GM23338 (cell line): ENCODE results near the gene ART3. TPM values are rescaled to one million over a fixed set of nuclear protein-coding genes. Genes with fewer than 3 reads are reported as not detected.

ENCODE experiments used
- ATAC-seq: fragments of 200-7000 bp; cut with Tn5 transposase; 3 replicates; pipeline ENCODE4 v1.9.1; 2020
- DNase-seq: peaks from one replicate; pipeline ENCODE4 v3.0.0-alpha.2; 2015; ENCODE audit warnings: low spot score
- H2AFZ ChIP-seq: fragments of 200-600 bp; sonication (generic); 2 replicates; pipeline ENCODE4 v1.8.0; 2016; ENCODE audit warnings: antibody characterized with exemption, mild to moderate bottlenecking, moderate library complexity
- H3F3A ChIP-seq: fragments of 200-600 bp; sonication (generic); replicated peaks from 2 replicates; pipeline ENCODE4 v1.8.0; 2017; ENCODE audit warnings: antibody characterized with exemption, mixed run types, low read depth
- H3K27ac ChIP-seq: fragments of 200-600 bp; sonication (generic); 2 replicates; pipeline ENCODE4 v1.6.1; 2016; ENCODE audit warnings: low read depth
- H3K27me3 ChIP-seq: fragments of 200-600 bp; sonication (generic); 2 replicates; pipeline ENCODE4 v1.8.0; 2016; ENCODE audit warnings: mild to moderate bottlenecking, mixed run types, moderate library complexity; ENCODE audit not compliant: insufficient read depth
- H3K36me3 ChIP-seq: fragments of 200-600 bp; sonication (generic); 2 replicates; pipeline ENCODE4 v1.8.0; 2016; ENCODE audit warnings: mild to moderate bottlenecking; ENCODE audit not compliant: insufficient read depth
- H3K4me1 ChIP-seq: fragments of 200-600 bp; sonication (generic); 2 replicates; pipeline ENCODE4 v1.8.0; 2016; ENCODE audit warnings: mild to moderate bottlenecking, moderate library complexity; ENCODE audit not compliant: insufficient read depth
- H3K4me2 ChIP-seq: fragments of 200-600 bp; sonication (generic); 2 replicates; pipeline ENCODE4 v1.7.1; 2017; ENCODE audit warnings: mixed run types
- H3K4me3 ChIP-seq: fragments of 200-600 bp; sonication (generic); 2 replicates; pipeline ENCODE4 v1.6.1; 2016; ENCODE audit warnings: mixed run types
- H3K79me2 ChIP-seq: fragments of 200-600 bp; sonication (generic); replicated peaks from 2 replicates; pipeline ENCODE4 v1.8.0; 2017; ENCODE audit warnings: mild to moderate bottlenecking; ENCODE audit not compliant: insufficient read depth
- H3K9me2 ChIP-seq: fragments of 200-600 bp; sonication (generic); 2 replicates; pipeline ENCODE4 v1.8.0; 2017; ENCODE audit not compliant: insufficient read depth
- H4K20me1 ChIP-seq: fragments of 200-600 bp; sonication (generic); replicated peaks from 2 replicates; pipeline ENCODE4 v1.8.0; 2017; ENCODE audit warnings: mild to moderate bottlenecking; ENCODE audit not compliant: insufficient read depth
- H3K27ac Mint-ChIP-seq: 2 replicates; pipeline ENCODE4 v1.8.0; 2020; ENCODE audit warnings: inconsistent platforms, mild to moderate bottlenecking, moderate library complexity, mixed read lengths
- H3K27me3 Mint-ChIP-seq: 3 replicates; pipeline ENCODE4 v1.8.0; 2022; ENCODE audit warnings: low read depth, mild to moderate bottlenecking, moderate library complexity, mixed read lengths, inconsistent platforms; ENCODE audit not compliant: insufficient read depth, poor library complexity
- H3K36me3 Mint-ChIP-seq: 3 replicates; pipeline ENCODE4 v1.8.0; 2021; ENCODE audit warnings: low read depth, mild to moderate bottlenecking, inconsistent platforms, moderate library complexity, mixed read lengths
- H3K4me1 Mint-ChIP-seq: 3 replicates; pipeline ENCODE4 v1.8.0; 2020; ENCODE audit warnings: mild to moderate bottlenecking, inconsistent platforms, mixed read lengths
- H3K4me3 Mint-ChIP-seq: 3 replicates; pipeline ENCODE4 v1.8.0; 2021; ENCODE audit warnings: moderate library complexity, mild to moderate bottlenecking, inconsistent platforms, mixed read lengths
- H3K9me3 Mint-ChIP-seq: 3 replicates; pipeline ENCODE4 v1.8.0; 2020; ENCODE audit warnings: moderate library complexity, mild to moderate bottlenecking, inconsistent platforms, mixed read lengths
- CREB1 ChIP-seq: fragments of 250-450 bp; sonication (Bioruptor Pico); IDR thresholded peaks from 2 replicates; pipeline ENCODE4 v1.5.0; 2020; ENCODE audit warnings: low read depth, mild to moderate bottlenecking, moderate library complexity
- EZH2 ChIP-seq: fragments of 200-600 bp; sonication (generic); IDR thresholded peaks from one replicate; pipeline ENCODE4 v1.8.0; 2017; ENCODE audit warnings: antibody characterized with exemption, mild to moderate bottlenecking, low read depth; ENCODE audit not compliant: unreplicated experiment
- EZH2phosphoT487 ChIP-seq: fragments of 200-600 bp; sonication (generic); IDR thresholded peaks from one replicate; pipeline ENCODE4 v1.8.1; 2018; ENCODE audit warnings: antibody characterized with exemption; ENCODE audit not compliant: unreplicated experiment
- NANOG ChIP-seq: IDR thresholded peaks from 2 replicates; pipeline ENCODE4 v1.6.1; 2016; ENCODE audit warnings: antibody characterized with exemption, borderline replicate concordance
- POLR2AphosphoS5 ChIP-seq: IDR thresholded peaks from 2 replicates; pipeline ENCODE4 v1.6.1; 2016; ENCODE audit warnings: antibody characterized with exemption, low read depth
- REST ChIP-seq: IDR thresholded peaks from one replicate; pipeline ENCODE4 v1.6.1; 2018; ENCODE audit warnings: antibody characterized with exemption; ENCODE audit not compliant: unreplicated experiment
- ZNF331 ChIP-seq: fragments of 250-450 bp; sonication (Bioruptor Pico); IDR thresholded peaks from 2 replicates; pipeline ENCODE4 v1.5.0; 2020; ENCODE audit warnings: low read depth, mild to moderate bottlenecking, moderate library complexity
- ZNF462 ChIP-seq: fragments of 250-450 bp; sonication (Bioruptor Pico); IDR thresholded peaks from 2 replicates; pipeline ENCODE4 v1.5.0; 2020; ENCODE audit warnings: mild to moderate bottlenecking, moderate library complexity
- polyA plus RNA-seq: library from polyadenylated mRNA; unstranded; fragments of >200 nt; fragmentation: Nextera tagmentation; extraction: Ambion mirVana; gene quantifications from 2 replicates; pipeline ENCODE4 v1.2.1, GENCODE V29; 2016
- total RNA-seq: library from RNA; depleted of rRNA; stranded (reverse); fragments of >200 nt; shearing (Covaris generic); gene quantifications from 2 replicates; pipeline ENCODE4 v1.2.3, GENCODE V29; 2014

ART3 gene
- total and polyA plus RNA-seq, 2 experiments from 2014 or later: 0.87 to 1.7 TPM

- Mint-ChIP-seq H3K36me3 (no peaks in the 10 kb centered on the region), H3K27me3 (peaks cover 6% of the 10 kb centered on the region), H3K4me1 (peaks cover 27% of the 10 kb centered on the region), H3K4me3 (no peak overlapping the region), H3K27ac (no peak overlapping the region; the same call in 1 of the 2 replicates), H3K9me3 (no peaks in the 10 kb centered on the region)
- Histone ChIP-seq H3K27ac (peak overlapping the region; percentile 70; the same call in 1 of the 2 replicates), H3K4me2 (peak overlapping the region; percentile 62), H3K4me3 (no peak overlapping the region), H3K9me2 (no peaks in the 10 kb centered on the region), H3K27me3 (no peaks in the 10 kb centered on the region), H3K79me2 (no peaks in the 10 kb centered on the region), H4K20me1 (no peaks in the 10 kb centered on the region), H3K36me3 (no peaks in the 10 kb centered on the region), H3F3A (no peaks in the 10 kb centered on the region), H2AFZ (peak overlapping the region; percentile 83; the same call in 1 of the 2 replicates), H3K4me1 (peaks cover 24% of the 10 kb centered on the region)
- ATAC-seq (no peak; the same call in 2 of the 3 replicates), DNase-seq (no peak)
- TF ChIP-seq EZH2 (no peak), EZH2phosphoT487 (no peak), NANOG (no peak), CREB1 (no peak), REST (no peak), ZNF462 (no peak), POLR2AphosphoS5 (no peak), ZNF331 (CRISPR knock-in tag) (no peak)
Observed at GRCh38 chr4:76055016-76055415, 19.5 kb upstream of the ART3 start.
